ENCODE data around the gene PNLIPRP2. TPM values are rescaled to one million over a fixed set of nuclear protein-coding genes. Genes with fewer than 3 reads are reported as not detected.

Gene PNLIPRP2
- total RNA-seq, 1 donor from 2014 or later, result not detected

DNA sequence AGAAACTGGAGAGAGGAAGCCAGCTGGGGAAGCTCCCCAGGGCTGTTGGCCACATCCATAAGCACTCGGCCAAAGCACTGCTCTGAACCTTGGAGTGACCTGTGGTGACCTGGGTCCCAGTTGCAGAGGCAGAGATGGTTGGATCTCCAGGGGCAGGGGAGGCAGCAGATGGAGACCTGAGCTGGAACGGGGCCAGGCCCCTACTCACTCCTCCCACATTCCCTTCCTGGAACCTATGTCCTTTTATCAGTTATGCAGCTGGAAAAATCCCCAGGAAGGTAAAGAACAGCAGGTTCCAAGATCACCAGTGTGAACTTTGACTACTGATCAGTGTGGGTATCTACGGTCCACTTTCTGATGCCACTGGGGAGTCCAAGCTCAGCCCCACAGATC is 9.6 kb upstream of the PNLIPRP2 start:
- no peak for DNase-seq (ENCODE audit: low spot score)
- intact Hi-C loops (cut with DNase I), result no loop called here

DNA sequence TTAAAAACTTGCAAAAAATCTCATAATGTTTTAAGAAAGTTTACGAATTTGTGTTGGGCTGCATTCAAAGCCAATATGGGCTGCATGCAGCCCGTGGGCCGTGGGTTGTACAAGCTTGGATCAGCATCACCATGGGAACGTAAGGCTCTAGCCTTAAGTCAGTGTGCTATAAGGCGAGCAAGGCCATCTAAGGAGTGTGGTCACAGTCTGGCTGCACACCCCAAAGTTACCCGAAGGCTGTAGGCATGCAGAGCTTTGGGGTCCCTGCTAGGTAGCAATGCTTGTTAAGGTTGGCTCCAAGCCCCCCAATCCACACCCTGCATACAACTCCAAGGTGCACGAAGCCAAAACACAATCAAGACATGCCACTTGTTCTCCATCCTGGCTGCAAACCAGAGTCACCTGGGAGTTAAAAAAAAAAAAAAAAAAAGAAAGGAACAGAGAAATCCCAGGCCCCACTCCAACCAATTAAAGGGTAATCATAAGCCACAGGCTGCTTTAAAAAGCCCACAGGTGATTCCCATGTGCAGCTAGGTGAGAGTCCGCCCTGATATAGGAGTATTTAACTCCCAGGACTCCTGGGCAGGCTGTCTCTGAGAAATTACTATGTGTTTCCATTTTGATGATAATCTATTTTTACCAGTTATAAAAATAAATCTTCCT is 8.5 kb upstream of the PNLIPRP2 start:
- intact Hi-C loops (cut with DNase I), result no loop called here
- DNase-seq (ENCODE audit: low spot score), result no peak

DNA sequence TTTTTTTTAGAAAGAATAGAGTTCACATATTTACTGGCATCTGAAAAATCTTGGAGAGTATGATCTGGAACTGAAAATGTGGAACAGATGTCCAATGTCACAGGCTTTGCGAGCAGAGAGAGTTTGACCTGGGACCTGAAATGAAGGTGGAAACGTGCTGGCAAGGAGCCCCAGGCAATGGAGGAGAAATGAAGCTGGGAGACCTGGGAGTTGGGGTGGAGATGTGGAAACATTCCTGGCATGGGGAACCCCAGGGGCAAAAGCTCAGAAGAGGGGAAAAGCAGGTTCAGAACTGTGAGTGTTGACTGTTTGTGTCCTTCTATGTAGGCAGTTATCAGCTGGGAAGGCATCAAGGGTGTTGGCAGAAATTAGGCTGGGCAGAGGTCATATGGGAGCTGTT is 7.3 kb upstream of the PNLIPRP2 start:
- DNase-seq (ENCODE audit: low spot score), result no peak
- intact Hi-C loops (cut with DNase I), result no loop called here

DNA sequence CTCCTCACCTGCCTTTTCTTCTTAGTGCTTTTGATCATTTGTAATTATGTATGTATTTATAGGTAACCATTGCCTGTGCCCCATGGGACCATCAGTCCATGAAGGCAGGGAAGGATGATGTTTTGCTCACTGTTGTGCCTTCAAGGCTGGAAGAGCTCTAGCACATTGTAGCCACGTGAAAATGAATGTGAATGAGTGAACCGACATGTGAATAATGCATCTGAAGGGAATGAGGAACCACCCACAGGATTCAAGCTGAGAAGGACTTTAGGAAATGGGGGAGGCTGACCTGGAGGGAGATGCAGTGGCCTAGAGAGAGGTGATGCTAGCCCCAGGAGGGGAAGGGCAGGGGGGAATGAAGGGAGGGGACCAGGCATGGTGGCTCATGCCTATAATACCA is 6.0 kb upstream of the PNLIPRP2 start:
- no peak for DNase-seq (ENCODE audit: low spot score)
- intact Hi-C loops (cut with DNase I), result no loop called here

DNA sequence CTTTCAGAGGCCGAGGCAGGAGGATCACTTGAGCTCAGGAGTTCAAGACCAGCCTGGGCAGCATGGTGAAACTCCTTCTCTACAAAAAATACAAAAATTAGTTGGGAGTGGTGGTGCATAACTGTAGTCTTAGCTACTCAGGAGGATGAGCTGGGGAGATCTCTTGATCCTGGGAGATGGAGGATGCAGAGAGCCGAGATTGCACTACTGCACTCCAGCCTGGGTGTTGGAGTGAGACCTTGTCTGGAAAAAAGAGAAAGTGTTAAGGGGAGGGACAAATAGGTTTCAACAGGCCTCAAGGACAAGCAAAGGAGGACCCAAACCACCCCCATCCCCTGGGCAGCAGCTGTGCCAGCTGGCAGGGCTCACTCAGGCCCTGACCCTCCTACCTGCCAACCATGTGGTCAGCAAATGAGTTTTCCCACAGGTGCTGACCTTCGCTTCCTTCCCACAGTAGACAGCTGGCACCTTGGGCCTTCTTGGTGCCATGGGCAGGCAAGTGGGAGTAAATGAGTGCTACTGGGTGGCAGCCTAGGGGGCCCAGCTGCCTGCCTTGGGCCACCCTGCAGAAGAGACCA is 5.5 kb upstream of the PNLIPRP2 start:
- DNase-seq (ENCODE audit: low spot score), result no peak
- intact Hi-C loops (cut with DNase I), result no loop called here

DNA sequence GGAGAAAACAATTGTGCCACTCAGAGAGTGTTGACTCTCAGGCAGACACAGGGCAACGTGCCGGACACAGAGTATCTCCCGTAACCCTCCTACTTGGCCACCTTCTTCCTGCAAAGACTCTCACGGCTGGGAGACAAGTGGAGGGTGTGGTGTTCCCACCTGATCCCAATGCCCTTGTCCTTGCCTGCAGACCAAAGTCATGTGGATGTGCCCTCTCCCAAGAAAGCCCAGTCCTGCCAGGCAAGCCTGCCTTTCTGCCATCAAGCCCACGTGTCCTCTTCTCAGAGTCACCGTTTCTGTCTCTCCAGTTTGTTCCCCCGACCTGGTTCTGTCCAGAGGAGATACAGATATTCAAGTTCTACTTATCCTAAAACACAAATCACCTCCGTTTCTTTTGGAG is 723 bp downstream of the PNLIPRP2 start:
- no peak for DNase-seq (ENCODE audit: low spot score)
- intact Hi-C loops (cut with DNase I), result no loop called here

DNA sequence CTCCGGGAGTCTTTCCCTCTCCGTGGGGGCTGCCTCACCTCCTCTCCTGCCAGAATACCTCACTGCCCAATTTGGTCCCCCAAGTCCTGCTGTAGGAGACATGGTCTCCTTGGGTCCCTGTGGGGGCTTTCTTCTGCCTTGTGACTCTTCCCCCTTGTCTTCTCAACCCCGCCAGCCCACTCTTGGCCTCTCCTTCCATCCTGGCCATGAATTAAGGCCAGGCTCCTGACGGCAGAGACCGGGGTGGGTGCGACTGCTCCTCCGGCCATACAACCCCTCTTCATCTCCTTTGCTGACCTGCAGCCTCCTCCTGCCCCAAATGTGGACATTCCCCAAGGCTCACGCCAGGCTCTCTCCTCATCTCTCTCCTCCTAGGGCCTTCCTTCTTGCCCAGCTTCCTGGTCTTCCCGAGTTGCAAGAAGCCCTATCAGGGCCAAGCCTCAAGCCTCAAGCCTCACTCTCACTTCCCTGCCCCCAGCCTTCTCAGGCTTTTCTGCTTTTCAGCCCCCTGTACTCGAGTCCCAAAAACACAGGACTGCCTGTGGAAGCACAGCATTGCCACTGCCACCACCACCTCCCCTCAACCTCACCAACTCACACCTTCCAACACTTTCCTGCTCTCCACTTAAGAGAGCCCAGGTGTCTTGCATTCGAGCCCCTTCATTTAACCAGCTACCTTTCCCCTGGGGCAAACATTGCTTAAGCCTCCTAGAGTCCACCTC is 1.3 kb downstream of the PNLIPRP2 start:
- DNase-seq (ENCODE audit: low spot score), result no peak
- intact Hi-C loops (cut with DNase I), result no loop called here

DNA sequence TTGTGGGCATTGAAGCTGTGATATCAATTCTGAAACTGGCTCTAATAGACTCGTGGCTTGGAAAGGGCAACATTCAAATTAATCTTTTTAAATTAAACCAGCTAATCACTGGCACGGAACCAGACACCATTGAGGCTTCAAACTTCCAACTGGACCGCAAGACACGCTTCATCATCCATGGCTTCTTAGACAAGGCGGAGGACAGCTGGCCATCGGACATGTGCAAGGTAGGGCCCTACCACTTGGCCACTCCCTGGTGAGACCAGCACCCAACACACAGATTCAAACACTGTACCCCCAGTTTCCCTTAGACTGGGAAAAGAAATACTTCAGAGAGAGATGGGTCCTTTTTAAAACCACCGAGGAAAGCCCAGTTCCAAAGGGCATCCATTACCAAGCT is 5.1 kb downstream of the PNLIPRP2 start:
- intact Hi-C loops (cut with DNase I), result no loop called here
- DNase-seq (ENCODE audit: low spot score), result no peak

DNA sequence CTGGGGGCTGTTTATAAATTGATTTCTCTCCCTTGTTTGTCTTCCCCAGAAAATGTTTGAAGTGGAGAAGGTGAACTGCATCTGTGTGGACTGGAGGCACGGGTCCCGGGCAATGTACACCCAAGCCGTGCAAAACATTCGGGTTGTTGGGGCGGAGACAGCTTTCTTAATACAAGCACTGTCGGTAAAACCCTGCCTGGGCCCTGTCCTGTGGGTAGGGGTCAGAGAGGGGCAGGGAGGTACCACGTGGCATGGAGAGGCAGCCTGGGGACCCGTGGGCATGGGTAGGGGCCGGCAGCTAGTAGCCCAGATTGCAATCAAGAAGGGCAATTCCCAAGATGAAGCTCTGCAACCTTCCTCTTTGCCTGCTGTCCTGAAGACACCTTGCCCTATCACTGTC is 6.1 kb downstream of the PNLIPRP2 start:
- intact Hi-C loops (cut with DNase I), result no loop called here
- DNase-seq (ENCODE audit: low spot score), result no peak

DNA sequence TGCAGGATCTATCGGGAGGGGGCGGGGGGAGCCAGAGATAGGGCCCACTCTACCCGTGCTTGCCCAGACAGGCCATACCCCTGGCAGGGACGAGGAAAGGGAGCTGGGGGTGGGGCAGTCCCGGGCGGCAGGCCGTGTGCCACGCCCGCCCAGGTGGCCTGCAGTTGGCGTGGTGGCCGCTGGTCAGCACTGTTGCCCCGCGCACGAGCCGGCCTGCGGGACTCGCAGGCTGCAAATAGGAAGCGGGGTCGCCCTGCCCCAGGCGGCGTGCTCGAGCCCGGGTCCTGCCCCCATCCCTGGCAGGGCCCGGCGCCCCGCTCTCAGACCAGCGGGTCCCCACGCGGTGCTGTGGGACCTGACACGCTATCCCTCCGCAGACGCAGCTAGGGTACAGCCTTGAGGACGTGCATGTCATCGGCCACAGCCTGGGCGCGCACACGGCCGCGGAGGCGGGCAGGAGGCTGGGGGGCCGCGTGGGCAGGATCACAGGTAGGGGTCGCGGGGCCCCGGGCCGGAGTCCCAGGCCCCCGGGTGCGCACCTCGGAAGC is 6.7 kb downstream of the PNLIPRP2 start:
- intact Hi-C loops (cut with DNase I), result no loop called here
- no peak for DNase-seq (ENCODE audit: low spot score)

DNA sequence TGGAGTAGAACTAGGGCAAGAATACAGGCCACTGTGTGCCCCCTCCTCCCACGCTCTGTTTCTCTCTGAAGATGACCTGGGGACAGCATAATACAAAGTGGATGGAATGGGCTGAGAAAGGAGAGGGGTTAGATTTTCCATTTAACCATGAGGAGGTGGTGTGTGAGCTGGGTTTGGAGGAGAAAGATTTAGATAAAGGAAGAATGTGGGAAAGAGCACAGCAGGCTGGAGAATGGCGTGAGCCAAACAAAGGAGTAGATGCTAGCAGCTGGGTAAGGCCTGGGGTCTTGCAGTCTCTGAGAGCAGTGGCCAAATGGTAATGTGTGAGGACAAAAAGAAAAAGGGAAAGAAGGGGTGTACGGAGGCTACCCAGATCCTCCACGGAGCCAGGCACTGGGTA is 8.6 kb downstream of the PNLIPRP2 start:
- intact Hi-C loops (cut with DNase I), result no loop called here

DNA sequence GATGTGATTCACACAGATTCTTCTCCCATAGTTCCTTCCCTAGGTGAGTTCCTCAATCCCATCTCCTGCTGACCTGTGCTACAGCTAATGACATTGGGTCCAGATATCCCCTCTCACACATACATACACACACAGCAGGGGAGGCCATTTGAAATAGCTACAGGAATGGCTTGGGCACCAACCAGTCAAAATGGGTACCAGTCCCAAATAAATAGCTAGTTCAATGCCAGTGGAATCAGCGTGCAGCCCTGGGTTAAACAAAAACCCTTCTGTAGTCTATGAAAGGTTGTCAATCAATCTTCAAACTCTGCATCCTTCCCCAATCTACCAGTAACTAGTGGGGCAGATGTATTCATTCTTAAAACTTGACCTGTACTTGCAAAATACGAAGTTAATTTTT is 9.3 kb downstream of the PNLIPRP2 start:
- DNase-seq (ENCODE audit: low spot score), result no peak
- intact Hi-C loops (cut with DNase I), result no loop called here

More for the DNA sequence above, 8.6 kb downstream of the PNLIPRP2 start:
- no peak for DNase-seq (ENCODE audit: low spot score)

DNA sequence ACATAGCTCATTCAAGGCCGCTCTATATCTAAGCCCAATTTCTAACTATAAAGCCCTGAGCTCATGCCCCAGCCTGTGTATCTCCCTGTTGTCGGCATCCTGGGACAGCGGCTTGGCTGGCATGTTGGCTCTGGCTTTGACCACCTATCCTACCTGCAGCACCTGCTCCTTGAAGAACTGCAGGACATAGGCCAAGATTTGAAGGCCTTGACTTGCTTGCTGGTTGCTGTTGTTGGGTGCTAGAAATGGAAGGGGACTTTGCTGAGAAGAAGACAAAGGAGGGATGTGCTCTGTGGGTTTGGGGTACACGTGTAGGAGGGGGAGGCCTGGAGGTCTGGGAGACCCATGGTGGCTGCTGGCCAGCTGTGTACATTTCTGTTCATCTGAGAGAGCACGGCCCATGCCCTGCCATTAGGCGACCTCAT is 11.1 kb downstream of the PNLIPRP2 start:
- DNase-seq (ENCODE audit: low spot score), result no peak
- intact Hi-C loops (cut with DNase I), result no loop called here

DNA sequence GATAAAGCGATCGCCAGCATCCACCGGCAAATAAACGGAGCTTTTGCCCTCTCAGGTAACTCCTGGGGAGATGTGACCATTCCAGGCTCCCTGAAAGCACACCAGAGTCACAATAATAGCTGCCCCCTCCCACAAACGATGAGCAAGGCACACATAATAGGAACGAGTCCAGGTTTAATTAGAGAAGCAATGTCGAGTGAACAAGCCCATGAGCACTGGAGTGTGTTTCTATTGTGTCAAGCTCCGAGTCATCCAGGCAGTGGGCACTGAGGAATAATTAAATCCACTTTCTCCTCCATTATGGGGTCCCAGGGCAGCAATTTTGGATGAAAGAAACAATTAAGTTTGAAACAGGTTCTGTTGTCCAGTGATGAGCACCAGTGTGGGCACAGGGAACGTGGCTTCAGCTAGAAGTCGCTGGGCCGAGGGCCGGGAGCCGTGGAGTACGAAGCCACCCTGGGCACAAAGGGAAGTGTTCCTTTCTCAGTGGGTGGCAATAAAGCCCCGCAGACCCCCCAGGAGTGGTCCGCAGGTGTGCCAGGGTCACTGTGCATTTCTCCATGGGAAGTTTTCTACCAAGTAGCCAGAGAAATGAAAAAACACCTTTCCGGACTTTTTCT is 12.0 kb downstream of the PNLIPRP2 start:
- intact Hi-C loops (cut with DNase I), result no loop called here
- DNase-seq (ENCODE audit: low spot score), result no peak

DNA sequence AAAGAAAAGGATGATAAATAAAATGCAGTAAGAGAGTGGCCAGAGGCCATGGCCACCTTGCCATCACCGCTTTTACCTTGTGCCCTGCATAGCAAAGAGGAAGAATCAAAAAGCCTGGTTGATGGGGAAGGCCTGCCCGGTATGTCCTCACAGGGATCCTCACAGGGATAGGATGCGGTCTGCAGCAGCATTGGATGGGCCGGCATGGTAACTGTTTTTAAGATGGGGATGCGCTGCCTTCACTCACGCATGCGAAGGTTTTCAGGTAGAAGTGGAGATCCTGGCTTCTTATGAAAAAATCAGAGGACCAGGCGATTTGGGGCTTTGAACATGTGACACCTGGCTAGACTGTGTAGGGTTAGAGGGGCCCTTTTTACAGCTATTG is 12.5 kb downstream of the PNLIPRP2 start:
- intact Hi-C loops (cut with DNase I), result no loop called here
- no peak for DNase-seq (ENCODE audit: low spot score)

DNA sequence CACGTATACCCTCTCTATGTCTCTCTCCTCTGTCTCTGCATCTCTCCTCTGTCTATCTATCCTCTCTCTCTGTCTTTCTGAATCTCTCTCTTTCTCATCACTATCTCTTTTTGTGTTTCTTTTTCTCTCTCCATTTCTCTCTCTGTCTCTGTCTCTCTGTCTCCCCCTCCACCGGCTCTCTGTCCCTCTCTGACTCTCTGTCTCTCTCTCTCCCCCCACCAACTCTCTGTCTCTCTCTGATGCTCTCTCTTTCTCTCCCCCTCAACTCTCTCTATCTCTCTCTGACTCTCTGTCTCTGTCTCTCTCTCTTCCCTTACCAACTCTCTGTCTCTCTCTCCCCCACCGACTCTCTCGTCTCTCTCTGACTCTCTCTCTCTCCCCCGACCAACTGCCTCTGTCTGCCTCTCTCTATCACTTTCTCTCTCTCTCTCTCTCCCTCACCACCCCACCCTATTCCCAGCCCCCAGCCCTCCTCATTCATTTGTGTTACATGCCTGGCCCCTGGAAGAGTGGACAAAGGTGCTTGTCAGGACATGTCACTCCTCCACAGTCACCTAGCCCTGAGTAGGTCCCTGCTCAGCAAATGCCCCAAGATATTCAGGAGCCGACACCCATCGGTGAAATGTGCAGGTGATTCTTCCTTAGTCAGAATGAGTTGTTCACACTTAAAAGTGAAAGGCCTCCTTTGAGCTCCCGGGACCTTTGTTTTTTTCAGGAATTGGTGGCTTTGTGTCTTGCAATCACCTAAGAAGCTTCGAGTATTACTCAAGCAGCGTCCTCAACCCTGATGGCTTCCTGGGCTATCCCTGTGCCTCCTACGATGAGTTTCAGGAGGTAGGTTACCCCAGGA is 13.6 kb downstream of the PNLIPRP2 start:
- intact Hi-C loops (cut with DNase I), result no loop called here
- DNase-seq (ENCODE audit: low spot score), result no peak

DNA sequence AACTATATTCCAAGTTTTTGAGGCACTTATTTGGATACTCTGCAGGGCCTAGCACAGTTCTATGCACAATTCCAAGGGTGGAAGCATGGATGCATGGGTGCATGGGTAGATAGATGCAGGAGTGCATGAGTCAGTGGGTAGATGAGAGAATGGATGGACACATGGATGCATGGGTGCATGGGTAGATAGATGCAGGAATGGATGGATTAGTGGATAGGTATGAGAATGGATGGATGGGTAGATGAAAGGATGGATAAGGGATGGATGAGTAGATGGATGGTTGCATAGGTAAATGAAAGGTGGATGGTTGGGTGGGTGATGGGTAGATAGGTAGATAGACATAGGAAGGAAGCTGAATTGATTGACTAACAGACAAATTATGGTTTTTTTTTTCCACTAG is 15.6 kb downstream of the PNLIPRP2 start:
- intact Hi-C loops (cut with DNase I), result no loop called here
- DNase-seq (ENCODE audit: low spot score), result no peak

DNA sequence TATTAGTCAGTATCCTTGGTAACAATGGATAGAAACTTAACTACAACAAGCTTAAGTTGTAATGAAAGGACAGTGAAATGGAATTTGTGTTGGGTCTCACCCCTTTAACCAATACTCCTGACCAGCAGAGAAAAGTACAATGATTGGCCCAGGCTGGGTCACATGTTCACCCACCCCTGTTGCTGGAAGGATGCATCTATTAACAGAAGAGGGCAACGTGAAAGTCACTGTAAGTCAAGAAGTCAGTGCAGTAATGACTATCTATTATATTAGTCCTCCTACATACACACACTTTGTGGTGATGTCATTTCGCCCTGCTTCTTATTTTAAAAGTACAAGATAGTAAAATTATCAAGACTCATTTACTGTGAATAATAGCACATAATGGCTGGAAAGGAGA is 16.2 kb downstream of the PNLIPRP2 start:
- DNase-seq (ENCODE audit: low spot score), result no peak
- intact Hi-C loops (cut with DNase I), result no loop called here

DNA sequence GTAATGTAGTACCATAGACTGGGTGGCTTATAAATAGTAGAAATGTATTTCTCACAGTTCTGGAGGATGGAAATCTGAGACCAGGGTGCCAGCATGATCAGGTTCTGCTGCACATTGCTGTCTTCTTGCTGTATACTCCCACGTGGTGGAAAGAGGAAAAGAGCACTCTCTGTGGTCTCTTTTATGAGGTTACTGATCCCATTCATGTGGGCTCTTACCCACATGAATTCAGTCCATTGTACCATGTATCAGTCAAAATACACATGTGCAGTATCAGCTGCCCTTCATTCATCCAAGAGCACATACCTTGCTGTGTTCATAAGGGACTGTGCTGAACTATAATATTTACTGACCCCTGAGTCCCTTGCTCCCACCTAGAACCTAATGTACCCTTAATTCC is 17.1 kb downstream of the PNLIPRP2 start:
- intact Hi-C loops (cut with DNase I), result no loop called here
- no peak for DNase-seq (ENCODE audit: low spot score)

DNA sequence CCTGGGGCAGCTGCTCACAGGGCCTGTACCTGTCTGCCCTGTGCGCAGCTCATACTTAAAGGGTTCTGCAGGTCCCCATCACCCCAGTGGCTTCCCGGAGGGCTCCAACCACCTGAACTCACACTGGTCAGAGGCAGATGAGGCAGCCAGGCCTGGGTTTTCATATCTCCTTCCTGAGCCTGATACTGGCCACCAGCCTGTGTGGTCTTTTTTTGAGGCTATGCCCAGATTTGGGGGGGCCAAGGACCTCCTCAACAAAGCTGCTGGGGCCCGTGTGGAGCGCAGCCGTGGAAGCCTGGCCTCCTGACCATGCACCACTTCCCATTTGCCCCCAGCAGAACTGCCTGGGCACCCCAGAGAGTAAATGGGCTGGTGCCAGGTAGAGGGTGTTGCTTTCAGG is 25.7 kb downstream of the PNLIPRP2 start:
- no peak for DNase-seq (ENCODE audit: low spot score)
- intact Hi-C loops (cut with DNase I), result no loop called here
